ENCODE results near the gene ZFAND3.

DNA sequence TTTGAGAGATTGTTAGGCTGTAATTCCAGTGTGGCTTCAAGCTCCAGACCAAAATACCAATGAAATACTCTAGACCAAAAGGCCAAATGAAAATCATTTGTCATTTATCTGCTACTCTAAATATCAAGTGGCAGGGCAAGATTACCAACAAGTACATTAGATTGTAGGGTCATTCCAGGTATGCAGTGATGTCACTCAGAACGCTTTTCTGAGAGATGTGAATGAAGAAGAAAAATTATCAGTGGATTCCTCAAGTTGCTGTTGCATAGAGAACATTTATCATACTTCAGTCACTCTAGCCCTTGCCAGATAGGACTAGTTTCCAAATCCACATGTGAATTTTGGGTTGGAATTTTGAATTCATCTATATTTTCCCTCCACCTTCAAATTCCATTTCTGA, 65.0 kb downstream of the ZFAND3 start:
- TF ChIP-seq, protein P1, sequence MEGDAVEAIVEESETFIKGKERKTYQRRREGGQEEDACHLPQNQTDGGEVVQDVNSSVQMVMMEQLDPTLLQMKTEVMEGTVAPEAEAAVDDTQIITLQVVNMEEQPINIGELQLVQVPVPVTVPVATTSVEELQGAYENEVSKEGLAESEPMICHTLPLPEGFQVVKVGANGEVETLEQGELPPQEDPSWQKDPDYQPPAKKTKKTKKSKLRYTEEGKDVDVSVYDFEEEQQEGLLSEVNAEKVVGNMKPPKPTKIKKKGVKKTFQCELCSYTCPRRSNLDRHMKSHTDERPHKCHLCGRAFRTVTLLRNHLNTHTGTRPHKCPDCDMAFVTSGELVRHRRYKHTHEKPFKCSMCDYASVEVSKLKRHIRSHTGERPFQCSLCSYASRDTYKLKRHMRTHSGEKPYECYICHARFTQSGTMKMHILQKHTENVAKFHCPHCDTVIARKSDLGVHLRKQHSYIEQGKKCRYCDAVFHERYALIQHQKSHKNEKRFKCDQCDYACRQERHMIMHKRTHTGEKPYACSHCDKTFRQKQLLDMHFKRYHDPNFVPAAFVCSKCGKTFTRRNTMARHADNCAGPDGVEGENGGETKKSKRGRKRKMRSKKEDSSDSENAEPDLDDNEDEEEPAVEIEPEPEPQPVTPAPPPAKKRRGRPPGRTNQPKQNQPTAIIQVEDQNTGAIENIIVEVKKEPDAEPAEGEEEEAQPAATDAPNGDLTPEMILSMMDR (conservative IDR thresholded peaks at IDR 0.05; ENCODE audit: low read depth in 2 of 2), result no peak
- no peak for TF ChIP-seq POLR2AphosphoS5 (IDR thresholded peaks at IDR 0.05; ENCODE audit: low read depth)

Measured in GM23338 (cell line).